OCI-LY7 (cell line): ENCODE data around the gene MYT1.

Experiments used
- EZH2phosphoT487 ChIP-seq: fragments of 200-600 bp; sonication (generic); IDR thresholded peaks from 2 replicates; pipeline ENCODE4 v1.6.1; 2018; ENCODE audit warnings: low read depth, borderline replicate concordance, mild to moderate bottlenecking, mixed run types, antibody characterized with exemption, low read length, moderate library complexity, mixed read lengths
- TF ChIP-seq, protein P1 (sequence below): fragments of 200-600 bp; sonication (generic); conservative IDR thresholded peaks from 2 replicates; pipeline ENCODE4 v1.5.1; 2014; ENCODE audit warnings: mild to moderate bottlenecking, antibody characterized with exemption, low read length, moderate library complexity, mixed read lengths

DNA sequence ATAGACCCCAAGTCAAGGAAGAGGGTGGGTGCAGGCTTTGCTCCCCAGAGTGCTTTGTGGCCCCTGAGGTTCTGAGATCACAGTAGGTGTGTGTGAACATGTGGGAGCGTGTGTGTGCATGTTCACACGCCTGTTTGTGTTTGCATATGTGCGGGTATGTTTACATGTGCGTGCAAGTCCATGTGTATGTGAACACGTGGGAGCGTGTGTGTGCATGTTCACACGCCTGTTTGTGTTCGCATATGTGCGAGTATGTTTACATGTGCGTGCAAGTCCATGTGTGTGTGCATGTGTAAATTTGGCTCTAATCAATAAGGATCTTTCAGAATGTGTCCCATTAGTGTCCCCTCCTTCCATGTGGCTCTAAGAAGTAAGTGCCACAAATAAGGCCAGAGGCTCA, 49.9 kb downstream of the MYT1 start:
- no peak for TF ChIP-seq EZH2phosphoT487
- TF ChIP-seq, protein P1, sequence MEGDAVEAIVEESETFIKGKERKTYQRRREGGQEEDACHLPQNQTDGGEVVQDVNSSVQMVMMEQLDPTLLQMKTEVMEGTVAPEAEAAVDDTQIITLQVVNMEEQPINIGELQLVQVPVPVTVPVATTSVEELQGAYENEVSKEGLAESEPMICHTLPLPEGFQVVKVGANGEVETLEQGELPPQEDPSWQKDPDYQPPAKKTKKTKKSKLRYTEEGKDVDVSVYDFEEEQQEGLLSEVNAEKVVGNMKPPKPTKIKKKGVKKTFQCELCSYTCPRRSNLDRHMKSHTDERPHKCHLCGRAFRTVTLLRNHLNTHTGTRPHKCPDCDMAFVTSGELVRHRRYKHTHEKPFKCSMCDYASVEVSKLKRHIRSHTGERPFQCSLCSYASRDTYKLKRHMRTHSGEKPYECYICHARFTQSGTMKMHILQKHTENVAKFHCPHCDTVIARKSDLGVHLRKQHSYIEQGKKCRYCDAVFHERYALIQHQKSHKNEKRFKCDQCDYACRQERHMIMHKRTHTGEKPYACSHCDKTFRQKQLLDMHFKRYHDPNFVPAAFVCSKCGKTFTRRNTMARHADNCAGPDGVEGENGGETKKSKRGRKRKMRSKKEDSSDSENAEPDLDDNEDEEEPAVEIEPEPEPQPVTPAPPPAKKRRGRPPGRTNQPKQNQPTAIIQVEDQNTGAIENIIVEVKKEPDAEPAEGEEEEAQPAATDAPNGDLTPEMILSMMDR, result no peak
